ENCODE results near the gene SIRPG.
A peak's percentile ranks its signal among the peaks of the same experiment; 100 is the strongest.
"Not testable (repeated sequence)": the region's sequence is repeated elsewhere in the genome, so short reads cannot be mapped to it uniquely, and the experiment has no call there.

The SIRPG gene

DNA sequence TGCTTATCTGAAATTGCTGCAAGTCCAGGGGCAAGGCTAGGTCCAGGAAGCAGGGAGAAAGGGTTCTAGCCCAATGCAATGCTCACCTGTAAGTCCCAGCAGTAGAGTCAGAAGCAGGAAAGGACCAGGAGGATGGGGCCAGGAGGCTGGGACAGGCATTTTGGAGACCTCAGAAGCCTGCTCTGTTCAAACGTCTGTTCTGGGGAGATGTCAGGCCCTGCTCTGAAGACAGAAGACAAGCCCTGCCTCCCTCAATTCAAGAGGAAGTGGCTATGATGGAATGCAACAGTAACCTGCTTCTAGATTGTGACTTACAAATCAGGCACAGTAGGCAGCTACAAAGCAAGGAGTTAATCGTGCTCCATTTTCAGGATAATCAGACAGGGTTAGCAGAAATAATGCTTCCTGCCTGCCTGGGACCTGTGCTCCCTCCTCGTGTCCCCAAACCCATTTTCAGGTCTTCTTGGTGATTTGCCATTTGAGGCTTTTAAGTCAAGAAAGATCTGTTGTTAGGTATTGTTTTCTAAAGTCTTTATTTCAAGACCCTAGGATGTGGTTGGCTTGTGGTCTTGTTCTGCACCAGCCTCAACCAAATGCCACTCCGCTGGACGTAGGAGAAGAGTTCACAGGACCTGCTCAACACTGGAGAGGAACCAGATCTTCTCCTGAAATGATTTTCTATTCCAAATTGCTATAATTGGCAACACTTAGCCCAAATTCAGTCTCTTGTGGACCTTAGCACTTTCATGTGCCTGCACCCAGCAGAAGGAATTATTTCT lies at the start of gene SIRPG:
TSS of gene SIRPG (minus strand) at position 224 of the 779 bp plus-strand sequence. CDS start at position 159, 65 bp downstream.
- no peak within 1 kb of the TSS for H3K4me3 ChIP-seq (replicated peaks in 1 of 2; ENCODE audit: low read depth in 2 of 2, low read length in 2 of 2)
- no peak for DNase-seq (ENCODE audit: low read depth in 2 of 2)
- TF ChIP-seq, protein P1, sequence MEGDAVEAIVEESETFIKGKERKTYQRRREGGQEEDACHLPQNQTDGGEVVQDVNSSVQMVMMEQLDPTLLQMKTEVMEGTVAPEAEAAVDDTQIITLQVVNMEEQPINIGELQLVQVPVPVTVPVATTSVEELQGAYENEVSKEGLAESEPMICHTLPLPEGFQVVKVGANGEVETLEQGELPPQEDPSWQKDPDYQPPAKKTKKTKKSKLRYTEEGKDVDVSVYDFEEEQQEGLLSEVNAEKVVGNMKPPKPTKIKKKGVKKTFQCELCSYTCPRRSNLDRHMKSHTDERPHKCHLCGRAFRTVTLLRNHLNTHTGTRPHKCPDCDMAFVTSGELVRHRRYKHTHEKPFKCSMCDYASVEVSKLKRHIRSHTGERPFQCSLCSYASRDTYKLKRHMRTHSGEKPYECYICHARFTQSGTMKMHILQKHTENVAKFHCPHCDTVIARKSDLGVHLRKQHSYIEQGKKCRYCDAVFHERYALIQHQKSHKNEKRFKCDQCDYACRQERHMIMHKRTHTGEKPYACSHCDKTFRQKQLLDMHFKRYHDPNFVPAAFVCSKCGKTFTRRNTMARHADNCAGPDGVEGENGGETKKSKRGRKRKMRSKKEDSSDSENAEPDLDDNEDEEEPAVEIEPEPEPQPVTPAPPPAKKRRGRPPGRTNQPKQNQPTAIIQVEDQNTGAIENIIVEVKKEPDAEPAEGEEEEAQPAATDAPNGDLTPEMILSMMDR (IDR thresholded peaks at IDR 0.05; ENCODE audit: low read depth, low read length), result no peak

DNA sequence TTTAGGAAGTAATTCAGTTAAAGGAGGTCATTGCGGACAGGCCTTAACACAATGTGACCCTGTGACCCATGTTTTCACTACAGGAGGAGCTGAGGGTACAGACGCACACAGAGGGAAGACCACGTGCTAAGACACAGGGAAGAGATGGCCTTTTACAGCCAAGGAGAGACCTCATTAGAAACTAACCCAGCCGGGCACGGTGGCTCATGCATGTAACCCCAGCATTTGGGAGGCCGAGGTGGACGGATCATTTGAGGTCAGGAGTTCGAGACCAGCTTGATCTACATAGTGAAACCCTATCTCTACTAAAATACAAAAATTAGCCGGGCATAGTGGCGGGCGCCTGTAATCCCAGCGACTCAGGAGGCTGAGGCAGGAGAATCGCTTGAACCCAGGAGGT lies 49.3 kb upstream of the SIRPG start:
- not testable (repeated sequence) for H3K4me3 ChIP-seq (replicated peaks in 1 of 2; ENCODE audit: low read depth in 2 of 2, low read length in 2 of 2); DNase-seq (ENCODE audit: low read depth in 2 of 2)

DNA sequence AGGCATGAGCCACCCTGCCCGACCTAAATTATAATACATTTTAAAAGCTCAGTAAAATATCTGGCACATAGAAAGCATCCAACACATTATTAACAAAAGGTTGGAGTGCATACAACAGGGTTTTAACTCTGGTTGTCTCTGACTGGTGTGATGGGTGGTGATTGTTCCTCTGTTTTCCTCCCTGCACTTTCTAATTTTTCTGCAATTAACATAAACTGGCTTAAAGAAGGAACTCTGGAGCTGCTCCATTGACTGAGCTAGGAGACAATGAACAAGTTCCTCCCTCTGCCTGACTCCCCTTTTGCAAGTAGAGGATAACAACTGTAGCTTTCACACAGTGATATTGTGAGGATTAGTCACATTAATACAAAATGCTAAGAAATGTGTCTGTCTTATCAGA lies 48.5 kb upstream of the SIRPG start:
- H3K4me3 ChIP-seq (replicated peaks in 1 of 2; ENCODE audit: low read depth in 2 of 2, low read length in 2 of 2), result no peak overlapping the region
- TF ChIP-seq, protein P1 (IDR thresholded peaks at IDR 0.05; ENCODE audit: low read depth, low read length), result no peak
- no peak for DNase-seq (ENCODE audit: low read depth in 2 of 2)

DNA sequence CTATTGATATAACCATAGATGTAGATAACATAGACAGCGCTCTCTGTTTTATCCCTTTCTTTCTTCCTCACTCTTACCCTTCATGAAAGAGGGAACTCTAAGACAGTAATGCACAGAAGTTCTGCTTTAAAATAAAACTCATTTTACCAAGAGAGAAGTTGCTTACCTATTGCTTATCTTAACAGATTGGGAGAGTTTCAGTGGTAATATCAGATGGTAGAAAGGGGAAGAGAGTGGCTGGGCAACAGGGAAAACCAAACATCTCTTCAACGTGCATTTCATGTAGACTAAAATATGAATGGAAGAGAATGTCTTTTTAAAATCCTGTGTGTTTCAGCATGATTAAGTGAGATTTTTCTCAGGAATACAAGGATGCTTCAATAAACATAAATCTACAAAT lies 45.3 kb upstream of the SIRPG start:
- TF ChIP-seq, protein P1 (IDR thresholded peaks at IDR 0.05; ENCODE audit: low read depth, low read length), result no peak
- DNase-seq (ENCODE audit: low read depth in 2 of 2), result no peak
- H3K4me3 ChIP-seq (replicated peaks in 1 of 2; ENCODE audit: low read depth in 2 of 2, low read length in 2 of 2), result no peak overlapping the region

DNA sequence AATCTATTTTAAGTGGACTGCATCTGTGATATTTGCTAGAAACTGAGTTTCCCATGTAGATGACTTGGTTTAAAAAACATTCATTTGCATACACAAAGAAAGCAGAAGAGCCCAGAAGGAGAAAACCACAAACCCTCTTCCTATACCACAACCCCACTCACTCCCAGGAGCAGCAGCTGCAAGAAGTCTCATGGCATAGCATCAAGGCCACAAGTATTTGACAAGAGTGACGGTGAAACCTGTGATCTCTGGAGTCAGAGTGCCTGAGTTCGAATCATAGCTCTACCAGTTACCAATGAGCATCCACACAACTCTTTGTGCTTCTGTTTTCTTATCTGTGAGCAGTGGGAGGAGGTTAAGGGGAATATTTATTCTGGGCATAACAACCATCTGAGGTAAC lies 44.7 kb upstream of the SIRPG start:
- H3K4me3 ChIP-seq (replicated peaks in 1 of 2; ENCODE audit: low read depth in 2 of 2, low read length in 2 of 2), result no peak overlapping the region

DNA sequence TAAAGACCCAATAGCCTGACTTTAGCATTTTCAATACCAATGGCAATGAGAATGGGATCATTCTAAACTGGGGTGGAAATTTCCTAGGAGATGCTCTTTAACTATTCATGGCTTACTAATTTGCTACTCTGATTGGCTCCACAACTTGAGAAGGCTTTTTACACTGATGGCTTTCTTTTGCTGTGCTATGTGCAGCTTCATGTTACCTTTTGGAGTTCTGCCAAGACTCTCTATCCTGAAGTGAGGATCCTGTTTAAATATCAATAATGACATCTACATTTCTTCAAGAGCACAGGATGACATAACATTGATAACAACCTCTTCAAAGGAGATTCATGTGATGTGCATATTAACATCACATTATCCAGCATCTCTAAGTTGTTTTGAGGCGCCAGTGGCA lies 43.4 kb upstream of the SIRPG start:
- no peak overlapping the region for H3K4me3 ChIP-seq (replicated peaks in 1 of 2; ENCODE audit: low read depth in 2 of 2, low read length in 2 of 2)
- no peak for DNase-seq (ENCODE audit: low read depth in 2 of 2)
- TF ChIP-seq, protein P1 (IDR thresholded peaks at IDR 0.05; ENCODE audit: low read depth, low read length), result no peak

More for the DNA sequence above, 44.7 kb upstream of the SIRPG start:
- TF ChIP-seq, protein P1 (IDR thresholded peaks at IDR 0.05; ENCODE audit: low read depth, low read length), result no peak
- peak in 1 of 2 donors; percentile 9 for DNase-seq (ENCODE audit: low read depth in 2 of 2)

DNA sequence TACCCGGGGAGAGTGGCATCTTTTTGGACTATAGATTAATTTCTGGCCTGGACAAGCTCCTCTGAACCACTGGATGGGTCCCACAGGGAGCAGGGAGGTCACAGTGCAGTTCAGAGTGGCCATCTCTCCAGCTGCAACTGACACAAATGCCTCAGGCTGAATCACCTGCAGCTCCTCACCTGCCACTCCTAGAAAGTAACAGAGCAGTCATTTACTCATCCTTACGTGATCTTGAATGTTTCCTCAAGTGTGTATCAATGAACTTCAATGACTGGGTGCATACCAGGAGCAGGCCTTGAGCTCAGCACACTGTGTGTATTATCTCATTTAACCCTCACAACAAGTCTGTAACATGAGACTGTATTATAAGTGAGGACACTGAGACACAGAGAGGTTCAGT lies 40.0 kb upstream of the SIRPG start:
- TF ChIP-seq, protein P1 (IDR thresholded peaks at IDR 0.05; ENCODE audit: low read depth, low read length), result no peak
- H3K4me3 ChIP-seq (replicated peaks in 1 of 2; ENCODE audit: low read depth in 2 of 2, low read length in 2 of 2), result no peak overlapping the region
- no peak for DNase-seq (ENCODE audit: low read depth in 2 of 2)
